HepG2 (cell line): ENCODE measurements around the gene GFRA4. TPM values are rescaled to one million over a fixed set of nuclear protein-coding genes. Genes with fewer than 3 reads are reported as not detected.

Experiments used
- ARID2 ChIP-seq: sonication (generic); formaldehyde crosslinking; IDR thresholded peaks from 2 replicates; pipeline ENCODE4 v1.8.1; 2022; ENCODE audit warnings: mild to moderate bottlenecking, missing genetic modification reagents, borderline replicate concordance
- CC2D1A ChIP-seq: sonication (generic); formaldehyde crosslinking; IDR thresholded peaks from 2 replicates; pipeline ENCODE4 v1.8.1; 2023; ENCODE audit warnings: mild to moderate bottlenecking, missing genetic modification reagents
- CEBPB ChIP-seq: IDR thresholded peaks from 2 replicates; pipeline ENCODE4 v1.6.1; 2011; ENCODE audit warnings: low read depth, low read length, improper control_type of control experiment, borderline replicate concordance
- DR1 ChIP-seq: sonication (generic); formaldehyde crosslinking; IDR thresholded peaks from 2 replicates; pipeline ENCODE4 v1.8.0; 2021; ENCODE audit warnings: mild to moderate bottlenecking, missing genetic modification reagents, inconsistent platforms
- GPBP1L1 ChIP-seq: sonication (generic); formaldehyde crosslinking; IDR thresholded peaks from 2 replicates; pipeline ENCODE4 v1.5.0; 2020; ENCODE audit warnings: mild to moderate bottlenecking, missing genetic modification reagents
- GTF3A ChIP-seq: sonication (generic); formaldehyde crosslinking; conservative IDR thresholded peaks from 2 replicates; pipeline ENCODE4 v1.4.0; 2020; ENCODE audit warnings: mild to moderate bottlenecking, missing genetic modification reagents
- JARID2 ChIP-seq: sonication (generic); formaldehyde crosslinking; IDR thresholded peaks from 2 replicates; pipeline ENCODE4 v1.8.1; 2023; ENCODE audit warnings: missing genetic modification reagents, inconsistent platforms; ENCODE audit not compliant: insufficient replicate concordance
- MTA1 ChIP-seq: sonication (generic); formaldehyde crosslinking; IDR thresholded peaks from 2 replicates; pipeline ENCODE4 v1.4.0; 2020; ENCODE audit warnings: missing genetic modification reagents, mild to moderate bottlenecking, borderline replicate concordance
- NCOA2 ChIP-seq: sonication (generic); formaldehyde crosslinking; IDR thresholded peaks from 2 replicates; pipeline ENCODE4 v1.8.0; 2022; ENCODE audit warnings: inconsistent platforms
- RARA ChIP-seq: IDR thresholded peaks from 2 replicates; pipeline ENCODE4 v1.6.1; 2016; ENCODE audit warnings: missing genetic modification reagents, missing compliant biosample characterization
- SMAD9 ChIP-seq: sonication (generic); formaldehyde crosslinking; IDR thresholded peaks from 2 replicates; pipeline ENCODE4 v1.5.1; 2020; ENCODE audit warnings: mild to moderate bottlenecking, missing genetic modification reagents
- SYNCRIP ChIP-seq: fragments of 200-400 bp; formaldehyde crosslinking; IDR thresholded peaks from 2 replicates; pipeline ENCODE4 v1.6.1; 2018; ENCODE audit warnings: mild to moderate bottlenecking, low read depth, low read length; ENCODE audit not compliant: insufficient read depth
- TEF ChIP-seq: sonication (generic); formaldehyde crosslinking; IDR thresholded peaks from 2 replicates; pipeline ENCODE4 v1.5.0; 2020; ENCODE audit warnings: missing genetic modification reagents
- TFDP1 ChIP-seq: IDR thresholded peaks from 2 replicates; pipeline ENCODE4 v1.6.1; 2016; ENCODE audit warnings: missing compliant biosample characterization, missing genetic modification reagents, borderline replicate concordance
- YY1 ChIP-seq: IDR thresholded peaks from 2 replicates; pipeline ENCODE4 v1.6.1; 2011; ENCODE audit warnings: low read length, low read depth, moderate library complexity, mild to moderate bottlenecking; ENCODE audit not compliant: insufficient read depth, insufficient replicate concordance
- ZNF180 ChIP-seq: sonication (generic); formaldehyde crosslinking; IDR thresholded peaks from 2 replicates; pipeline ENCODE4 v1.4.0; 2020; ENCODE audit warnings: low read depth, missing genetic modification reagents, borderline replicate concordance
- ZNF556 ChIP-seq: sonication (generic); formaldehyde crosslinking; IDR thresholded peaks from 2 replicates; pipeline ENCODE4 v1.4.0; 2020; ENCODE audit warnings: mild to moderate bottlenecking, missing genetic modification reagents, borderline replicate concordance
- ZNF619 ChIP-seq: sonication (generic); formaldehyde crosslinking; IDR thresholded peaks from 2 replicates; pipeline ENCODE4 v1.4.0; 2020; ENCODE audit warnings: mild to moderate bottlenecking, missing genetic modification reagents
- ZNF629 ChIP-seq: sonication (generic); formaldehyde crosslinking; conservative IDR thresholded peaks from 2 replicates; pipeline ENCODE4 v1.5.0; 2020; ENCODE audit warnings: missing genetic modification reagents
- ZNF674 ChIP-seq: sonication (generic); formaldehyde crosslinking; IDR thresholded peaks from 2 replicates; pipeline ENCODE4 v1.5.0; 2020; ENCODE audit warnings: low read depth, mild to moderate bottlenecking, missing genetic modification reagents
- ZNF709 ChIP-seq: sonication (generic); formaldehyde crosslinking; IDR thresholded peaks from 2 replicates; pipeline ENCODE4 v1.5.0; 2020; ENCODE audit warnings: mild to moderate bottlenecking, missing genetic modification reagents
- ZNF710 ChIP-seq: sonication (generic); formaldehyde crosslinking; IDR thresholded peaks from 2 replicates; pipeline ENCODE4 v1.5.0; 2020; ENCODE audit warnings: mild to moderate bottlenecking, missing genetic modification reagents, borderline replicate concordance
- ZSCAN5A ChIP-seq: sonication (generic); formaldehyde crosslinking; IDR thresholded peaks from 2 replicates; pipeline ENCODE4 v1.8.0; 2022; ENCODE audit warnings: mild to moderate bottlenecking, missing genetic modification reagents, borderline replicate concordance
- polyA plus RNA-seq, 8 experiments: library from polyadenylated mRNA; depleted of rRNA in 3 of 8; stranded (reverse) in 7 of 8; unstranded in 1 of 8; fragments of >200 nt; fragmentation: Illumina TruSeq in 4 of 8; extraction: Trizol in 4 of 8; gene quantifications; 2 replicates each; pipeline versions ENCODE4 v1.2.1 to v1.2.3, GENCODE V29; 2011 to 2016; ENCODE audit warnings: low read depth in 4 of 8, missing spikeins in 1 of 8, mixed read lengths in 1 of 8; ENCODE audit not compliant: insufficient read depth in 1 of 8
- total RNA-seq, 5 experiments: library from RNA; depleted of rRNA; stranded (reverse); fragments of >200 nt; fragmentation: Illumina TruSeq; extraction: Trizol; gene quantifications; 2 replicates each; pipeline ENCODE4 v1.2.3, GENCODE V29; 2016; ENCODE audit warnings: low read depth in 1 of 5

GFRA4 gene
- total and polyA plus RNA-seq, 2 of the 13 experiments (the other 11 are each of a cell fraction or from before 2014, with no cell fraction given), result not detected

- TF ChIP-seq ZSCAN5A (CRISPR knock-in tag) (peak; percentile 58; the same call in 1 of the 2 replicates), GPBP1L1 (no peak), ARID2 (CRISPR knock-in tag) (no peak), CEBPB (peak; percentile 98), ZNF709 (CRISPR knock-in tag) (peak; percentile 70; the same call in 1 of the 2 replicates), MTA1 (peak; percentile 85), NCOA2 (CRISPR knock-in tag) (peak; percentile 75), ZNF674 (no peak), ZNF710 (CRISPR knock-in tag) (peak; percentile 91), ZNF180 (CRISPR knock-in tag) (no peak), JARID2 (peak; percentile 47), YY1 (no peak), TFDP1 (no peak), TEF (peak; percentile 98), DR1 (no peak), CC2D1A (no peak), ZNF629 (CRISPR knock-in tag) (peak; percentile 95), GTF3A (CRISPR knock-in tag) (no peak), ZNF619 (peak; percentile 68), SMAD9 (no peak), ZNF556 (CRISPR knock-in tag) (peak; percentile 71; the same call in 1 of the 2 replicates), RARA (peak; percentile 99), SYNCRIP (no peak)
Observed at GRCh38 chr20:3628502-3629314, 34.5 kb downstream of the GFRA4 start (continued).
